H1 (cell line): Measurements from ENCODE around the gene RANBP9. TPM values are rescaled to one million over a fixed set of nuclear protein-coding genes. Genes with fewer than 3 reads are reported as not detected.

Experiments used
- KDM4A ChIP-seq: IDR thresholded peaks from one replicate; pipeline ENCODE4 v1.7.1; 2012; ENCODE audit warnings: low read depth, mild to moderate bottlenecking, moderate library complexity, low read length, inconsistent platforms; ENCODE audit not compliant: severe bottlenecking
- KDM5A ChIP-seq: fragments of 200-600 bp; IDR thresholded peaks from 2 replicates; pipeline ENCODE4 v1.7.1; 2012; ENCODE audit warnings: mild to moderate bottlenecking, low read length, inconsistent platforms, mixed read lengths
- PHF8 ChIP-seq: fragments of 200-600 bp; sonication (generic); conservative IDR thresholded peaks from 2 replicates; pipeline ENCODE4 v1.7.1; 2012; ENCODE audit warnings: low read depth, mild to moderate bottlenecking, inconsistent platforms, low read length, moderate library complexity
- POLR2AphosphoS5 ChIP-seq: IDR thresholded peaks from 2 replicates; pipeline ENCODE4 v1.6.1; 2011; ENCODE audit warnings: low read depth, low read length
- TAF1 ChIP-seq: IDR thresholded peaks from 2 replicates; pipeline ENCODE4 v1.6.1; 2011; ENCODE audit warnings: mild to moderate bottlenecking, low read depth, low read length
- polyA plus RNA-seq, 7 experiments: library from polyadenylated mRNA; depleted of rRNA in 3 of 7; stranded (reverse) in 5 of 7; unstranded in 2 of 7; fragments of >200 nt in 5 of 7; fragments of 200-250 nt in 2 of 7; gene quantifications; 1 replicate in 5 of 7; 2 replicates in 1 of 7; 4 replicates in 1 of 7; pipeline versions ENCODE4 v1.2.1 to v1.2.3, GENCODE V29; 2011 to 2013; ENCODE audit warnings: missing spikeins in 2 of 7, mixed read lengths in 2 of 7
- total RNA-seq: library from RNA; stranded (reverse); fragmentation: NEBNext Ultra II Directional; extraction: Animal tissue kit (Norgen Biotek cat#: 25700); gene quantifications from 2 replicates; pipeline ENCODE4 v1.2.1, GENCODE V29; 2021
- TF ChIP-seq, protein P1 (sequence below): fragments of 300-600 bp; sonication (generic); IDR thresholded peaks from 2 replicates; pipeline ENCODE4 v1.7.1; 2012; ENCODE audit warnings: low read length, moderate library complexity, mild to moderate bottlenecking, inconsistent platforms; ENCODE audit not compliant: insufficient replicate concordance
- TF ChIP-seq, protein P2 (sequence below): IDR thresholded peaks from 2 replicates; pipeline ENCODE4 v1.6.1; 2011; ENCODE audit warnings: low read depth, mild to moderate bottlenecking, low read length; ENCODE audit not compliant: insufficient read depth
- TF ChIP-seq, protein P3 (sequence below): IDR thresholded peaks from 2 replicates; pipeline ENCODE4 v1.6.1; 2011; ENCODE audit warnings: low read length, improper control_type of control experiment

RANBP9 gene
- total and polyA plus RNA-seq, 2 of the 8 experiments (the other 6 are each of a cell fraction or from before 2014, with no cell fraction given) = 13.0 to 36.7 TPM

DNA sequence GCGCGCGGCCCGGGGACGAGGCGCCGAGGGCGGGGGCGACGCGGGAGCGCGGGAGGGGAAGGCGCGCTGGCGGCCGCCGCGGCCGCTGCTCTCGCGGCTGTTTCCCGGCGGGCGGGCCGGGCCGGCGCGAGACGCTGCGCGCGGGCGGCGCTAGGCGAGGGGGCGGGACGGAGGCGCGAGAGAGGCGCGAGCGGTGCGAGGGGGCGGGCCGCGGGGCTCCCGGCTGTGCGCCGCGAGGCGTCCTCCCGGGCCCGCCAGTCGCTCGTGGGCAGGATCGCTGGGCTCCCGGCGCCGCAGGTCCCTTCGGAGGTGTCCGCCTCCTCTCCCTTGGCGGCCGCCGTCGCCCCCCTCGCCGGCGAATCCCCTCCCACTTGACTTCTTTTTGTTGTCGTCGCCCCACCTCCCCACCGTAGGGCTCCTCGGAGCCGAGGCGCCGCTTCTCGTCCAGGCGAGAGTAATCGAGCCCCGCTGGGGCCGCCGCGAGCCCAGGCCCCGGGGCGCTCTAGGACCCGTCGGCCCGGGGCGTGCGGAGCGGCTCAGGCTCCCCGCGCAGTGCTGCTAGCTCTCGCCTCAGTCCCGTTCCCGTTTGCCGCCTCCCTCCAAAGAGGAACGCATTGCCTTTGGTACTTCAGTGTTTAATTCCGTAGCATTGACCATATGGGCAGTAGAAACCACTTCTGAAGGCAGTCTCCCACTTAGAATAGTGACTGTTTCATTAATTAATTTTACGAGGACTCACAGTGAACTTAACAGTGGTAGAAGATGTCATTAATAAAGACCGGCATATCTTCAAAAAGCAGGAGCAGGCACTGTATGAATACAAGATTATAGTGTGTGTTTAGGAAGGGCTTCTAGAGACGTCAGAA is at the start of gene RANBP9 (continued):
- TF ChIP-seq, protein P1, sequence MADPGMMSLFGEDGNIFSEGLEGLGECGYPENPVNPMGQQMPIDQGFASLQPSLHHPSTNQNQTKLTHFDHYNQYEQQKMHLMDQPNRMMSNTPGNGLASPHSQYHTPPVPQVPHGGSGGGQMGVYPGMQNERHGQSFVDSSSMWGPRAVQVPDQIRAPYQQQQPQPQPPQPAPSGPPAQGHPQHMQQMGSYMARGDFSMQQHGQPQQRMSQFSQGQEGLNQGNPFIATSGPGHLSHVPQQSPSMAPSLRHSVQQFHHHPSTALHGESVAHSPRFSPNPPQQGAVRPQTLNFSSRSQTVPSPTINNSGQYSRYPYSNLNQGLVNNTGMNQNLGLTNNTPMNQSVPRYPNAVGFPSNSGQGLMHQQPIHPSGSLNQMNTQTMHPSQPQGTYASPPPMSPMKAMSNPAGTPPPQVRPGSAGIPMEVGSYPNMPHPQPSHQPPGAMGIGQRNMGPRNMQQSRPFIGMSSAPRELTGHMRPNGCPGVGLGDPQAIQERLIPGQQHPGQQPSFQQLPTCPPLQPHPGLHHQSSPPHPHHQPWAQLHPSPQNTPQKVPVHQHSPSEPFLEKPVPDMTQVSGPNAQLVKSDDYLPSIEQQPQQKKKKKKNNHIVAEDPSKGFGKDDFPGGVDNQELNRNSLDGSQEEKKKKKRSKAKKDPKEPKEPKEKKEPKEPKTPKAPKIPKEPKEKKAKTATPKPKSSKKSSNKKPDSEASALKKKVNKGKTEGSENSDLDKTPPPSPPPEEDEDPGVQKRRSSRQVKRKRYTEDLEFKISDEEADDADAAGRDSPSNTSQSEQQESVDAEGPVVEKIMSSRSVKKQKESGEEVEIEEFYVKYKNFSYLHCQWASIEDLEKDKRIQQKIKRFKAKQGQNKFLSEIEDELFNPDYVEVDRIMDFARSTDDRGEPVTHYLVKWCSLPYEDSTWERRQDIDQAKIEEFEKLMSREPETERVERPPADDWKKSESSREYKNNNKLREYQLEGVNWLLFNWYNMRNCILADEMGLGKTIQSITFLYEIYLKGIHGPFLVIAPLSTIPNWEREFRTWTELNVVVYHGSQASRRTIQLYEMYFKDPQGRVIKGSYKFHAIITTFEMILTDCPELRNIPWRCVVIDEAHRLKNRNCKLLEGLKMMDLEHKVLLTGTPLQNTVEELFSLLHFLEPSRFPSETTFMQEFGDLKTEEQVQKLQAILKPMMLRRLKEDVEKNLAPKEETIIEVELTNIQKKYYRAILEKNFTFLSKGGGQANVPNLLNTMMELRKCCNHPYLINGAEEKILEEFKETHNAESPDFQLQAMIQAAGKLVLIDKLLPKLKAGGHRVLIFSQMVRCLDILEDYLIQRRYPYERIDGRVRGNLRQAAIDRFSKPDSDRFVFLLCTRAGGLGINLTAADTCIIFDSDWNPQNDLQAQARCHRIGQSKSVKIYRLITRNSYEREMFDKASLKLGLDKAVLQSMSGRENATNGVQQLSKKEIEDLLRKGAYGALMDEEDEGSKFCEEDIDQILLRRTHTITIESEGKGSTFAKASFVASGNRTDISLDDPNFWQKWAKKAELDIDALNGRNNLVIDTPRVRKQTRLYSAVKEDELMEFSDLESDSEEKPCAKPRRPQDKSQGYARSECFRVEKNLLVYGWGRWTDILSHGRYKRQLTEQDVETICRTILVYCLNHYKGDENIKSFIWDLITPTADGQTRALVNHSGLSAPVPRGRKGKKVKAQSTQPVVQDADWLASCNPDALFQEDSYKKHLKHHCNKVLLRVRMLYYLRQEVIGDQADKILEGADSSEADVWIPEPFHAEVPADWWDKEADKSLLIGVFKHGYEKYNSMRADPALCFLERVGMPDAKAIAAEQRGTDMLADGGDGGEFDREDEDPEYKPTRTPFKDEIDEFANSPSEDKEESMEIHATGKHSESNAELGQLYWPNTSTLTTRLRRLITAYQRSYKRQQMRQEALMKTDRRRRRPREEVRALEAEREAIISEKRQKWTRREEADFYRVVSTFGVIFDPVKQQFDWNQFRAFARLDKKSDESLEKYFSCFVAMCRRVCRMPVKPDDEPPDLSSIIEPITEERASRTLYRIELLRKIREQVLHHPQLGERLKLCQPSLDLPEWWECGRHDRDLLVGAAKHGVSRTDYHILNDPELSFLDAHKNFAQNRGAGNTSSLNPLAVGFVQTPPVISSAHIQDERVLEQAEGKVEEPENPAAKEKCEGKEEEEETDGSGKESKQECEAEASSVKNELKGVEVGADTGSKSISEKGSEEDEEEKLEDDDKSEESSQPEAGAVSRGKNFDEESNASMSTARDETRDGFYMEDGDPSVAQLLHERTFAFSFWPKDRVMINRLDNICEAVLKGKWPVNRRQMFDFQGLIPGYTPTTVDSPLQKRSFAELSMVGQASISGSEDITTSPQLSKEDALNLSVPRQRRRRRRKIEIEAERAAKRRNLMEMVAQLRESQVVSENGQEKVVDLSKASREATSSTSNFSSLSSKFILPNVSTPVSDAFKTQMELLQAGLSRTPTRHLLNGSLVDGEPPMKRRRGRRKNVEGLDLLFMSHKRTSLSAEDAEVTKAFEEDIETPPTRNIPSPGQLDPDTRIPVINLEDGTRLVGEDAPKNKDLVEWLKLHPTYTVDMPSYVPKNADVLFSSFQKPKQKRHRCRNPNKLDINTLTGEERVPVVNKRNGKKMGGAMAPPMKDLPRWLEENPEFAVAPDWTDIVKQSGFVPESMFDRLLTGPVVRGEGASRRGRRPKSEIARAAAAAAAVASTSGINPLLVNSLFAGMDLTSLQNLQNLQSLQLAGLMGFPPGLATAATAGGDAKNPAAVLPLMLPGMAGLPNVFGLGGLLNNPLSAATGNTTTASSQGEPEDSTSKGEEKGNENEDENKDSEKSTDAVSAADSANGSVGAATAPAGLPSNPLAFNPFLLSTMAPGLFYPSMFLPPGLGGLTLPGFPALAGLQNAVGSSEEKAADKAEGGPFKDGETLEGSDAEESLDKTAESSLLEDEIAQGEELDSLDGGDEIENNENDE = no peak
- TF ChIP-seq TAF1 (peak; percentile 73), POLR2AphosphoS5 (peak; percentile 70), PHF8 (peak; percentile 89), KDM5A (no peak), KDM4A (peak; percentile 39)
- TF ChIP-seq, protein P2, sequence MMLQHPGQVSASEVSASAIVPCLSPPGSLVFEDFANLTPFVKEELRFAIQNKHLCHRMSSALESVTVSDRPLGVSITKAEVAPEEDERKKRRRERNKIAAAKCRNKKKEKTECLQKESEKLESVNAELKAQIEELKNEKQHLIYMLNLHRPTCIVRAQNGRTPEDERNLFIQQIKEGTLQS = no peak
- TF ChIP-seq, protein P3, sequence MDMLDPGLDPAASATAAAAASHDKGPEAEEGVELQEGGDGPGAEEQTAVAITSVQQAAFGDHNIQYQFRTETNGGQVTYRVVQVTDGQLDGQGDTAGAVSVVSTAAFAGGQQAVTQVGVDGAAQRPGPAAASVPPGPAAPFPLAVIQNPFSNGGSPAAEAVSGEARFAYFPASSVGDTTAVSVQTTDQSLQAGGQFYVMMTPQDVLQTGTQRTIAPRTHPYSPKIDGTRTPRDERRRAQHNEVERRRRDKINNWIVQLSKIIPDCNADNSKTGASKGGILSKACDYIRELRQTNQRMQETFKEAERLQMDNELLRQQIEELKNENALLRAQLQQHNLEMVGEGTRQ = no peak
